H9 (cell line): ENCODE results near the gene SNX15. TPM values are rescaled to one million over a fixed set of nuclear protein-coding genes. Genes with fewer than 3 reads are reported as not detected.

Experiments
- DNase-seq: peaks from one replicate; pipeline ENCODE4 v3.0.0-alpha.2; 2017
- H2AFZ ChIP-seq: one replicate; pipeline ENCODE4 v1.6.1; 2013; ENCODE audit warnings: mild to moderate bottlenecking, low read length, control low read depth, moderate library complexity
- H2AK5ac ChIP-seq: 2 replicates; pipeline ENCODE4 v1.6.1; 2013; ENCODE audit warnings: low read length, control low read depth, mixed read lengths; ENCODE audit not compliant: insufficient read length
- H2BK120ac ChIP-seq: one replicate; pipeline ENCODE4 v1.6.1; 2013; ENCODE audit warnings: low read depth, mild to moderate bottlenecking, low read length, control low read depth, inconsistent platforms; ENCODE audit not compliant: poor library complexity, severe bottlenecking
- H2BK12ac ChIP-seq: 2 replicates; pipeline ENCODE4 v1.6.1; 2013; ENCODE audit warnings: low read length, control low read depth, mixed read lengths, low read depth; ENCODE audit not compliant: insufficient read length
- H2BK15ac ChIP-seq: 2 replicates; pipeline ENCODE4 v1.6.1; 2013; ENCODE audit warnings: low read depth, low read length, control low read depth
- H2BK20ac ChIP-seq: one replicate; pipeline ENCODE4 v1.6.1; 2013; ENCODE audit warnings: low read depth, mild to moderate bottlenecking, low read length, control low read depth, inconsistent platforms; ENCODE audit not compliant: poor library complexity, severe bottlenecking
- H2BK5ac ChIP-seq: 2 replicates; pipeline ENCODE4 v1.6.1; 2013; ENCODE audit warnings: low read length, control low read depth, mixed read lengths; ENCODE audit not compliant: insufficient read length
- H3K14ac ChIP-seq: 2 replicates; pipeline ENCODE4 v1.6.1; 2013; ENCODE audit warnings: low read length, control low read depth; ENCODE audit not compliant: insufficient read depth
- H3K18ac ChIP-seq: 2 replicates; pipeline ENCODE4 v1.6.1; 2013; ENCODE audit warnings: low read depth, mild to moderate bottlenecking, mixed read lengths, low read length, control low read depth; ENCODE audit not compliant: insufficient read length
- H3K23ac ChIP-seq: 2 replicates; pipeline ENCODE4 v1.6.1; 2013; ENCODE audit warnings: low read length, control low read depth, mixed read lengths, low read depth; ENCODE audit not compliant: insufficient read length
- H3K23me2 ChIP-seq: 2 replicates; pipeline ENCODE4 v1.6.1; 2013; ENCODE audit warnings: low read depth, mild to moderate bottlenecking, mixed read lengths, low read length, control low read depth; ENCODE audit not compliant: insufficient read length, poor library complexity, severe bottlenecking
- H3K27ac ChIP-seq: 2 replicates; pipeline ENCODE4 v1.5.1; 2013; ENCODE audit warnings: low read length, control low read depth, mixed read lengths, low read depth; ENCODE audit not compliant: insufficient read length
- H3K27me3 ChIP-seq: 2 replicates; pipeline ENCODE4 v1.6.1; 2013; ENCODE audit warnings: low read length, control low read depth, inconsistent platforms; ENCODE audit not compliant: insufficient read depth
- H3K4ac ChIP-seq: 2 replicates; pipeline ENCODE4 v1.6.1; 2013; ENCODE audit warnings: low read depth, mild to moderate bottlenecking, control low read depth, inconsistent platforms, low read length, moderate library complexity
- H3K4me1 ChIP-seq: 2 replicates; pipeline ENCODE4 v1.6.1; 2013; ENCODE audit warnings: low read length, control low read depth, inconsistent platforms; ENCODE audit not compliant: insufficient read depth
- H3K4me2 ChIP-seq: 2 replicates; pipeline ENCODE4 v1.6.1; 2013; ENCODE audit warnings: low read length, control low read depth, mixed read lengths; ENCODE audit not compliant: insufficient read length, insufficient read depth
- H3K56ac ChIP-seq: 2 replicates; pipeline ENCODE4 v1.6.1; 2013; ENCODE audit warnings: low read depth, mild to moderate bottlenecking, mixed read lengths, low read length, control low read depth; ENCODE audit not compliant: insufficient read length
- H3K79me1 ChIP-seq: 2 replicates; pipeline ENCODE4 v1.6.1; 2013; ENCODE audit warnings: low read depth, mild to moderate bottlenecking, moderate library complexity, low read length, control low read depth, inconsistent platforms; ENCODE audit not compliant: insufficient read depth, poor library complexity, severe bottlenecking
- H3K79me2 ChIP-seq: 2 replicates; pipeline ENCODE4 v1.6.1; 2013; ENCODE audit warnings: low read length, control low read depth, inconsistent platforms; ENCODE audit not compliant: insufficient read depth
- H3K9ac ChIP-seq: 2 replicates; pipeline ENCODE4 v1.6.1; 2013; ENCODE audit warnings: low read length, control low read depth, mixed read lengths; ENCODE audit not compliant: insufficient read length; ENCODE audit errors: extremely low read depth
- H3K9me3 ChIP-seq: one replicate; pipeline ENCODE4 v1.6.1; 2013; ENCODE audit warnings: low read depth, low read length, inconsistent platforms; ENCODE audit not compliant: control insufficient read depth
- H3T11ph ChIP-seq: one replicate; pipeline ENCODE4 v1.6.1; 2013; ENCODE audit warnings: mild to moderate bottlenecking, low read length, control low read depth, inconsistent platforms
- H4K20me1 ChIP-seq: one replicate; pipeline ENCODE4 v1.6.1; 2013; ENCODE audit not compliant: control insufficient read depth, insufficient read length, insufficient read depth
- H4K5ac ChIP-seq: 2 replicates; pipeline ENCODE4 v1.6.1; 2013; ENCODE audit warnings: low read depth, mild to moderate bottlenecking, mixed read lengths, low read length, control low read depth; ENCODE audit not compliant: insufficient read length
- H4K8ac ChIP-seq: replicated peaks from 2 replicates; pipeline ENCODE4 v1.6.1; 2013; ENCODE audit warnings: low read length, control low read depth, mixed read lengths, low read depth; ENCODE audit not compliant: insufficient read length
- H4K91ac ChIP-seq: 2 replicates; pipeline ENCODE4 v1.6.1; 2013; ENCODE audit warnings: low read depth, mild to moderate bottlenecking, moderate library complexity, mixed read lengths, low read length, control low read depth; ENCODE audit not compliant: insufficient read length
- H3K27ac Mint-ChIP-seq, 3 experiments: 2 replicates in 2 of 3; 3 replicates in 1 of 3; pipeline ENCODE4 v1.8.0; 2020 to 2021; ENCODE audit warnings: mixed read lengths in 3 of 3, mild to moderate bottlenecking in 1 of 3, moderate library complexity in 1 of 3
- H3K27me3 Mint-ChIP-seq: 2 replicates; pipeline ENCODE4 v1.8.0; 2021; ENCODE audit warnings: low read depth, mild to moderate bottlenecking, moderate library complexity, mixed read lengths
- H3K36me3 Mint-ChIP-seq, 3 experiments: 2 replicates in 2 of 3; 3 replicates in 1 of 3; pipeline ENCODE4 v1.8.0; 2020 to 2021; ENCODE audit warnings: low read depth in 3 of 3, mixed read lengths in 3 of 3; ENCODE audit not compliant: insufficient read depth in 1 of 3
- H3K4me1 Mint-ChIP-seq, 2 experiments: 2 replicates each; pipeline ENCODE4 v1.8.0; 2020; ENCODE audit warnings: mixed read lengths in 2 of 2
- H3K4me3 Mint-ChIP-seq, 2 experiments: 2 replicates in 1 of 2; 3 replicates in 1 of 2; pipeline ENCODE4 v1.8.0; 2020 to 2021; ENCODE audit warnings: mild to moderate bottlenecking in 2 of 2, mixed read lengths in 2 of 2, moderate library complexity in 1 of 2
- H3K9me3 Mint-ChIP-seq, 2 experiments: 2 replicates in 1 of 2; 3 replicates in 1 of 2; pipeline ENCODE4 v1.8.0; 2020; ENCODE audit warnings: mild to moderate bottlenecking in 2 of 2, mixed read lengths in 2 of 2, moderate library complexity in 1 of 2
- CTCF ChIP-seq: fragments of 200-600 bp; sonication (generic); conservative IDR thresholded peaks from 3 replicates; pipeline ENCODE4 v1.8.0; 2021; ENCODE audit warnings: antibody characterized with exemption, mild to moderate bottlenecking
- WGBS: extraction: QIAGEN DNeasy Blood & Tissue Kit; methylation state at CpG from one replicate; pipeline ENCODE4 v1.1.7; 2013; ENCODE audit warnings: missing lambda C conversion rate, low lambda C conversion rate, mixed read lengths; ENCODE audit not compliant: insufficient read length; ENCODE audit errors: extremely low coverage; 5-methylcytosine and 5-hydroxymethylcytosine counted together
- total RNA-seq: library from RNA; stranded (reverse); gene quantifications from 2 replicates; pipeline ENCODE4 v1.2.1, GENCODE V29; 2021

The SNX15 gene
- total RNA-seq, 1 experiment from 2014 or later: 24.3 TPM

GRCh38 chr11:65058012-65058411 lies 30.8 kb downstream of the SNX15 start:
- no peak for TF ChIP-seq CTCF
- H3K18ac ChIP-seq: no peak overlapping the region
- H2BK12ac ChIP-seq: no peak overlapping the region
- no peak overlapping the region for H3K4me3 Mint-ChIP-seq
- H3K9me3 Mint-ChIP-seq: no peaks in the 10 kb centered on the region
- H3K4me2 ChIP-seq: no peak overlapping the region
- H3K27ac ChIP-seq: no peak overlapping the region
- no peak overlapping the region for H3T11ph ChIP-seq
- H2BK15ac ChIP-seq: no peak overlapping the region
- no peak overlapping the region for H2BK120ac ChIP-seq
- H3K56ac ChIP-seq: no peak overlapping the region
- peaks cover 15% of the 10 kb centered on the region for H3K27me3 Mint-ChIP-seq
- no peak overlapping the region for H4K91ac ChIP-seq
- H3K27me3 ChIP-seq: no peaks in the 10 kb centered on the region
- no peaks in the 10 kb centered on the region for H3K36me3 Mint-ChIP-seq
- H4K5ac ChIP-seq: no peak overlapping the region
- H3K9me3 ChIP-seq: no peaks in the 10 kb centered on the region
- no peak overlapping the region for H2BK20ac ChIP-seq
- no peak overlapping the region for H3K27ac Mint-ChIP-seq
- no peak overlapping the region for H3K23ac ChIP-seq
- H3K79me1 ChIP-seq: no peaks in the 10 kb centered on the region
- peaks cover 2 to 4% of the 10 kb centered on the region in 2 experiments for H3K4me1 Mint-ChIP-seq
- no CpG with 5 or more reads among the region's 13 CpGs for WGBS
- H3K9ac ChIP-seq: no peak overlapping the region
- H3K23me2 ChIP-seq: no peaks in the 10 kb centered on the region
- H2AFZ ChIP-seq: no peak overlapping the region
- no peak overlapping the region for H3K4ac ChIP-seq
- H2AK5ac ChIP-seq: no peak overlapping the region
- no peak overlapping the region for H3K14ac ChIP-seq
- H2BK5ac ChIP-seq: no peak overlapping the region
- DNase-seq: no peak
- H4K20me1 ChIP-seq: no peaks in the 10 kb centered on the region
- H3K79me2 ChIP-seq: no peaks in the 10 kb centered on the region
- no peaks in the 10 kb centered on the region for H3K4me1 ChIP-seq
- H4K8ac ChIP-seq: no peak overlapping the region
